ENCODE measurements around the gene CCDC122.

CCDC122 gene

DNA sequence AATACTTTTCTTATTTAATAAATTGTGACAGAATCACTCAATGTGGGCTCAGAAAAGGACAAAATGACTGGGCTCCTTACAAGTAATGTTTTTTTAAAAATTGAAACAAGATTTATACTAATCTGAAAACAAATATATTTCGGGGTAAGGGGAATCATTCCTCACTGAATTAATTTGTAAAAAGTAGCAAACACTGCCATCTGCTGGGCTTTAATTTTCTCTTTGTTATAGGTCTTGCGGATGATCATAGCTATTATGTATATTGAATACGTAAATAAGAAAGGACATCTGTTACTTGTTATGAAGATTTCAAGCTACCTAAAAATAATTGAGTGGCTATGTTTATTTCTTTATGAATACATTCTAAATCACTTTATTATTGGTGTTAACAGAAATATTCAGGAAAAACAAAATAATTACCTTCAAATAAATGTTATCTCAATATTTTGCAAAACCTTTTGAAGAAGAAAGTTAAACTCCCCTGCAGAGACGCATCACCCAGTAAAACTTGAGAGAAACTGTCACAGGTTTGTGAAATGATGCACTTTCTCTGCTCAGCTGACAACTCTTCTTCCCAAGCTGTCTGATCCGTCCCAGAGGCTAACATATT, 75.0 kb downstream of the CCDC122 start:
- Mint-ChIP-seq H3K4me1 (ENCODE audit: low read depth) (no peaks in the 10 kb centered on the region), H3K36me3 (ENCODE audit: low read depth) (no peaks in the 10 kb centered on the region), H3K27me3 (ENCODE audit: low read depth) (peaks cover 24% of the 10 kb centered on the region), H3K4me3 (no peak overlapping the region), H3K9me3 (no peaks in the 10 kb centered on the region), H3K27ac (no peak overlapping the region)
- no peak for DNase-seq (ENCODE audit: low spot score)

DNA sequence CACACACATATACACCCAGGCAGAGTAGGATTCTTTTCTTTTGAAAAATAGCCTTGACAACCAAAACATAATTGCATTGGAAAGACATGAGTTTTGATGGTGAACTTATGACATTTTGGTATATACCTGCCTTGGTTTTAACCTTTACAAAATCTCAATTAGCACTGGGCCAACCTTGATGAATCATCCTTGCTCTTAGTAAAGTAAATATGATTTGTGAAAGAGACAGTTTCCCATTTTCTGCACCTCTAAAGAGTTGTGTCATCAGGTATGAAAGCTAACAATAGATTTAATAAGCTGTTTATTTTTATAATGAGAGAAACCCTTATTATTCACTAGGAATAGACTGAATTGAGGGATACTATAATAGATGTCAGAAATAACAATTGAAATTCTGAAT, 77.0 kb downstream of the CCDC122 start:
- Mint-ChIP-seq H3K27ac (no peak overlapping the region), H3K4me1 (ENCODE audit: low read depth) (no peaks in the 10 kb centered on the region), H3K27me3 (ENCODE audit: low read depth) (peaks cover 22% of the 10 kb centered on the region), H3K36me3 (ENCODE audit: low read depth) (no peaks in the 10 kb centered on the region), H3K4me3 (no peak overlapping the region), H3K9me3 (no peaks in the 10 kb centered on the region)
- DNase-seq (ENCODE audit: low spot score), result no peak

- peaks cover 6% of the 10 kb centered on the region for H3K4me1 Mint-ChIP-seq (ENCODE audit: low read depth)
- no peak overlapping the region for H3K27ac Mint-ChIP-seq
- H3K27me3 Mint-ChIP-seq (ENCODE audit: low read depth), result peaks cover 31% of the 10 kb centered on the region
- no peak overlapping the region for H3K4me3 Mint-ChIP-seq
- no peaks in the 10 kb centered on the region for H3K36me3 Mint-ChIP-seq (ENCODE audit: low read depth)
- no peaks in the 10 kb centered on the region for H3K9me3 Mint-ChIP-seq
- no peak for DNase-seq (ENCODE audit: low spot score)
Observed at GRCh38 chr13:43800828-43801227, 78.7 kb downstream of the CCDC122 start.

- H3K4me3 Mint-ChIP-seq, result no peak overlapping the region
- peaks cover 39% of the 10 kb centered on the region for H3K27me3 Mint-ChIP-seq (ENCODE audit: low read depth)
- H3K27ac Mint-ChIP-seq, result no peak overlapping the region
- no peak for DNase-seq (ENCODE audit: low spot score)
- no peaks in the 10 kb centered on the region for H3K36me3 Mint-ChIP-seq (ENCODE audit: low read depth)
- no peaks in the 10 kb centered on the region for H3K9me3 Mint-ChIP-seq
- H3K4me1 Mint-ChIP-seq (ENCODE audit: low read depth), result peaks cover 6% of the 10 kb centered on the region
Observed at GRCh38 chr13:43799191-43799590, 80.3 kb downstream of the CCDC122 start.

GRCh38 chr13:43797869-43798268, 81.7 kb downstream of the CCDC122 start:
- Mint-ChIP-seq H3K36me3 (ENCODE audit: low read depth) (no peaks in the 10 kb centered on the region), H3K9me3 (no peaks in the 10 kb centered on the region), H3K4me3 (no peak overlapping the region), H3K4me1 (ENCODE audit: low read depth) (peaks cover 6% of the 10 kb centered on the region), H3K27ac (no peak overlapping the region), H3K27me3 (ENCODE audit: low read depth) (peaks cover 33% of the 10 kb centered on the region)
- no peak for DNase-seq (ENCODE audit: low spot score)

- Mint-ChIP-seq H3K4me1 (ENCODE audit: low read depth) (peaks cover 6% of the 10 kb centered on the region), H3K4me3 (no peak overlapping the region), H3K9me3 (no peaks in the 10 kb centered on the region), H3K36me3 (ENCODE audit: low read depth) (no peaks in the 10 kb centered on the region), H3K27me3 (ENCODE audit: low read depth) (peaks cover 30% of the 10 kb centered on the region), H3K27ac (no peak overlapping the region)
- DNase-seq (ENCODE audit: low spot score), result no peak
Observed at GRCh38 chr13:43797159-43797558, 82.4 kb downstream of the CCDC122 start.

- no peak for DNase-seq (ENCODE audit: low spot score)
- Mint-ChIP-seq H3K36me3 (ENCODE audit: low read depth) (no peaks in the 10 kb centered on the region), H3K9me3 (no peaks in the 10 kb centered on the region), H3K4me1 (ENCODE audit: low read depth) (peaks cover 6% of the 10 kb centered on the region), H3K27me3 (ENCODE audit: low read depth) (peaks cover 30% of the 10 kb centered on the region), H3K4me3 (no peak overlapping the region), H3K27ac (no peak overlapping the region)
Observed at GRCh38 chr13:43794416-43794815, 85.1 kb downstream of the CCDC122 start.

- H3K27ac Mint-ChIP-seq, result no peak overlapping the region
- H3K4me3 Mint-ChIP-seq, result no peak overlapping the region
- peaks cover 4% of the 10 kb centered on the region for H3K4me1 Mint-ChIP-seq (ENCODE audit: low read depth)
- peaks cover 40% of the 10 kb centered on the region for H3K27me3 Mint-ChIP-seq (ENCODE audit: low read depth)
- H3K36me3 Mint-ChIP-seq (ENCODE audit: low read depth), result no peaks in the 10 kb centered on the region
- no peak for DNase-seq (ENCODE audit: low spot score)
- H3K9me3 Mint-ChIP-seq, result no peaks in the 10 kb centered on the region
Observed at GRCh38 chr13:43792076-43792881, 87.3 kb downstream of the CCDC122 start.

DNA sequence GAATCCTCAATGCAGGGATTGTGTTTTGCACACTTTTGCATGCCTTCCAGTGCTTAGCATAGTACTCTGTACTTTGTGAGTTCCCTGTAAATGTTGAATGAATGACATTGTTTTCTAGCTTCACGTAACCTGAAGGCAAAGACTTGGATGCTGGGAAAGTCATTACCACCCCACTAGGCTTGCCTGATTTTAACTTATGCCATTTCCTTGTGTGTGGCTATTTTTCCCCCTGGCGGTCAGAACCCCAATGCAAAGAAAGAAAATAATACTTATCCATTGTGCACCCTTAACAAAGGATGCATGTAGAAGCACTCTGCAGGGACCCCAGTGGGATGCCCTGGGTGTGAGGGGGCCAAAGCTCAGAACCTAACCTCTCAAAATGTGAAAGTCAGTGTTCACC, 91.5 kb downstream of the CCDC122 start:
- no peak for DNase-seq (ENCODE audit: low spot score)
- H3K36me3 Mint-ChIP-seq (ENCODE audit: low read depth), result no peaks in the 10 kb centered on the region
- no peaks in the 10 kb centered on the region for H3K9me3 Mint-ChIP-seq
- H3K27ac Mint-ChIP-seq, result no peak overlapping the region
- H3K27me3 Mint-ChIP-seq (ENCODE audit: low read depth), result peaks cover 43% of the 10 kb centered on the region
- peak overlapping the region; percentile 14 for H3K4me3 Mint-ChIP-seq
- peaks cover 2% of the 10 kb centered on the region for H3K4me1 Mint-ChIP-seq (ENCODE audit: low read depth)

GRCh38 chr13:43787518-43787891, 92.0 kb downstream of the CCDC122 start:
- Mint-ChIP-seq H3K27me3 (ENCODE audit: low read depth) (peaks cover 45% of the 10 kb centered on the region), H3K4me3 (peak overlapping the region; percentile 14), H3K27ac (no peak overlapping the region), H3K9me3 (no peaks in the 10 kb centered on the region), H3K4me1 (ENCODE audit: low read depth) (peaks cover 2% of the 10 kb centered on the region), H3K36me3 (ENCODE audit: low read depth) (no peaks in the 10 kb centered on the region)
- DNase-seq (ENCODE audit: low spot score), result no peak

GRCh38 chr13:43786766-43787517, 92.6 kb downstream of the CCDC122 start, which contains the start of gene ENOX1:
Gene ENOX1, minus strand, starts transcription at chr13:43786972.
- Mint-ChIP-seq H3K36me3 (ENCODE audit: low read depth) (no peaks in the 10 kb centered on the region), H3K27ac (no peak within 1 kb of the TSS), H3K4me1 (ENCODE audit: low read depth) (peaks cover 2% of the 10 kb centered on the region), H3K27me3 (ENCODE audit: low read depth) (peaks cover 45% of the 10 kb centered on the region), H3K4me3 (peak within 1 kb of the TSS; percentile 74), H3K9me3 (no peaks in the 10 kb centered on the region)
- DNase-seq (ENCODE audit: low spot score), result no peak

GRCh38 chr13:43786472-43786765, 93.1 kb downstream of the CCDC122 start:
- no peak for DNase-seq (ENCODE audit: low spot score)
- no peaks in the 10 kb centered on the region for H3K36me3 Mint-ChIP-seq (ENCODE audit: low read depth)
- peaks cover 2% of the 10 kb centered on the region for H3K4me1 Mint-ChIP-seq (ENCODE audit: low read depth)
- peaks cover 45% of the 10 kb centered on the region for H3K27me3 Mint-ChIP-seq (ENCODE audit: low read depth)
- no peaks in the 10 kb centered on the region for H3K9me3 Mint-ChIP-seq
- H3K4me3 Mint-ChIP-seq, result peak overlapping the region; percentile 43
- H3K27ac Mint-ChIP-seq, result no peak overlapping the region
